Loucy (cell line): ENCODE results near the gene WDFY1.

Experiments
- H2AFZ ChIP-seq: fragments of 200-600 bp; sonication (generic); 2 replicates; pipeline ENCODE4 v1.6.0; 2016; ENCODE audit warnings: antibody characterized with exemption, mild to moderate bottlenecking, low read length, moderate library complexity
- H3F3A ChIP-seq: fragments of 200-600 bp; 2 replicates; pipeline ENCODE4 v1.6.0; 2016; ENCODE audit warnings: antibody characterized with exemption, low read depth, mild to moderate bottlenecking
- H3K27me3 ChIP-seq: fragments of 200-600 bp; sonication (generic); 2 replicates; pipeline ENCODE4 v1.6.1; 2014; ENCODE audit warnings: low read length, mild to moderate bottlenecking; ENCODE audit not compliant: insufficient read depth, poor library complexity, severe bottlenecking
- H3K36me3 ChIP-seq: fragments of 200-600 bp; sonication (generic); 2 replicates; pipeline ENCODE4 v1.6.1; 2016; ENCODE audit warnings: low read length; ENCODE audit not compliant: insufficient read depth
- H3K4me1 ChIP-seq: fragments of 200-600 bp; sonication (generic); 2 replicates; pipeline ENCODE4 v1.5.1; 2014; ENCODE audit warnings: low read length, mild to moderate bottlenecking; ENCODE audit not compliant: insufficient read depth, poor library complexity, severe bottlenecking
- H3K4me2 ChIP-seq: fragments of 200-600 bp; sonication (generic); 2 replicates; pipeline ENCODE4 v1.6.0; 2014; ENCODE audit warnings: antibody characterized with exemption, low read length, low read depth, mild to moderate bottlenecking; ENCODE audit not compliant: poor library complexity, severe bottlenecking
- H3K4me3 ChIP-seq: fragments of 200-600 bp; sonication (generic); 2 replicates; pipeline ENCODE4 v1.5.1; 2014; ENCODE audit warnings: low read length, mild to moderate bottlenecking, mixed read lengths; ENCODE audit not compliant: poor library complexity, severe bottlenecking
- H3K79me2 ChIP-seq: fragments of 200-600 bp; sonication (generic); 2 replicates; pipeline ENCODE4 v1.6.1; 2014; ENCODE audit warnings: low read length; ENCODE audit not compliant: insufficient read depth
- H3K9ac ChIP-seq: fragments of 200-600 bp; sonication (generic); 2 replicates; pipeline ENCODE4 v1.6.0; 2014; ENCODE audit warnings: mild to moderate bottlenecking, low read depth, low read length, moderate library complexity; ENCODE audit not compliant: poor library complexity, severe bottlenecking
- H3K9me2 ChIP-seq: fragments of 200-600 bp; sonication (generic); replicated peaks from 2 replicates; pipeline ENCODE4 v1.6.1; 2016; ENCODE audit warnings: low read depth, low read length, mixed read lengths
- H3K9me3 ChIP-seq: fragments of 200-600 bp; sonication (generic); 2 replicates; pipeline ENCODE4 v1.6.1; 2014; ENCODE audit warnings: mild to moderate bottlenecking, antibody characterized with exemption, low read length, low read depth; ENCODE audit not compliant: insufficient read depth
- H4K20me1 ChIP-seq: fragments of 200-600 bp; sonication (generic); 2 replicates; pipeline ENCODE4 v1.6.0; 2014; ENCODE audit warnings: antibody characterized with exemption, low read length, mild to moderate bottlenecking; ENCODE audit not compliant: insufficient read depth, poor library complexity, severe bottlenecking
- EZH2phosphoT487 ChIP-seq: fragments of 200-600 bp; IDR thresholded peaks from 2 replicates; pipeline ENCODE4 v1.6.1; 2018; ENCODE audit warnings: antibody characterized with exemption, mild to moderate bottlenecking, moderate library complexity, borderline replicate concordance
- TF ChIP-seq, protein P1 (sequence below): fragments of 200-600 bp; sonication (generic); conservative IDR thresholded peaks from 2 replicates; pipeline ENCODE4 v1.5.1; 2014; ENCODE audit warnings: mild to moderate bottlenecking, antibody characterized with exemption, low read length

The WDFY1 gene

DNA sequence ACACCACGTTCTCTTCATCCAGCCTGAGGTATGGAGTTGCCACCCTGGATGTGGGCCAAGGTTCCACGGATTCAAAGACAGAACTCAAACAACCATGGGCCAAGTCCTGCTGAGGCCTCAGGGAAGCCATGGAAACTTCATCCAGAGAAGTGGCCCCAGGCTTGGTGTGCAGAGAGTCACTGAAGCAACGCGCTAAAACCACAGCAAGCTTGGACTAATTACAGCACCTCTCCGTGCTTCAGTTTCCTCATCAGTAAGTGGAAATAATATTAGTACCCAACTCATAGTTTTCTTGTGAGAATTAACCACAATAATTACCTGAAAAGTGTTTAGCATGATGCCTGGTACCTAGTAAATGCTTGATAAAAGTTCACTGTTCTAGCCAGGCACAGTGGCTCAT, 88.6 kb downstream of the WDFY1 start:
- Histone ChIP-seq H3K79me2 (no peaks in the 10 kb centered on the region), H3K27me3 (no peaks in the 10 kb centered on the region), H3K4me1 (peaks cover 8% of the 10 kb centered on the region), H2AFZ (no peak overlapping the region), H3K9me3 (no peaks in the 10 kb centered on the region), H4K20me1 (no peaks in the 10 kb centered on the region), H3K9me2 (no peaks in the 10 kb centered on the region), H3K4me2 (no peak overlapping the region), H3K4me3 (no peak overlapping the region), H3K9ac (no peak overlapping the region), H3F3A (no peaks in the 10 kb centered on the region), H3K36me3 (no peaks in the 10 kb centered on the region)
- TF ChIP-seq EZH2phosphoT487, result no peak
- TF ChIP-seq, protein P1, sequence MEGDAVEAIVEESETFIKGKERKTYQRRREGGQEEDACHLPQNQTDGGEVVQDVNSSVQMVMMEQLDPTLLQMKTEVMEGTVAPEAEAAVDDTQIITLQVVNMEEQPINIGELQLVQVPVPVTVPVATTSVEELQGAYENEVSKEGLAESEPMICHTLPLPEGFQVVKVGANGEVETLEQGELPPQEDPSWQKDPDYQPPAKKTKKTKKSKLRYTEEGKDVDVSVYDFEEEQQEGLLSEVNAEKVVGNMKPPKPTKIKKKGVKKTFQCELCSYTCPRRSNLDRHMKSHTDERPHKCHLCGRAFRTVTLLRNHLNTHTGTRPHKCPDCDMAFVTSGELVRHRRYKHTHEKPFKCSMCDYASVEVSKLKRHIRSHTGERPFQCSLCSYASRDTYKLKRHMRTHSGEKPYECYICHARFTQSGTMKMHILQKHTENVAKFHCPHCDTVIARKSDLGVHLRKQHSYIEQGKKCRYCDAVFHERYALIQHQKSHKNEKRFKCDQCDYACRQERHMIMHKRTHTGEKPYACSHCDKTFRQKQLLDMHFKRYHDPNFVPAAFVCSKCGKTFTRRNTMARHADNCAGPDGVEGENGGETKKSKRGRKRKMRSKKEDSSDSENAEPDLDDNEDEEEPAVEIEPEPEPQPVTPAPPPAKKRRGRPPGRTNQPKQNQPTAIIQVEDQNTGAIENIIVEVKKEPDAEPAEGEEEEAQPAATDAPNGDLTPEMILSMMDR, result no peak

DNA sequence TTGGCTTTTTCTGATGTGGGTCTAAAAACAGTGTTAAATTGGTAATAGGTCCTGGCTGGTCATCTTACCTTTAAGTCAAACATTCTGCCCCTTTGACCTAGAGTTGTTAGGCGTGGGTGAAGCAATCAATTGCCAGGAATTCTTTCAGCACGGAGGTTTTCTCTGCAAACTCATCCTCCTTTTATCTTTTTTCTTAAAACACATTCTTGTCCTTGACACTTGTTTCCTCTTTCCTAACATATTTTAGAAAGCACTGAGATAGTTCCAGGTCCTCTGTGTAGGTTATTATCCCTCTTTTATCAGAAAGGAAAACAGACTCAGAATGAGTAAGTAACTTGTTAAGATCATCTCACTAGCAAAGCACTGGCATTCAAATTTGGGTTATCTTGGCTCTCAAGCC, 89.1 kb downstream of the WDFY1 start:
- no peaks in the 10 kb centered on the region for H3K36me3 ChIP-seq
- H3F3A ChIP-seq, result no peaks in the 10 kb centered on the region
- H3K4me3 ChIP-seq, result no peak overlapping the region
- peaks cover 8% of the 10 kb centered on the region for H3K4me1 ChIP-seq
- H3K4me2 ChIP-seq, result no peak overlapping the region
- no peaks in the 10 kb centered on the region for H4K20me1 ChIP-seq
- no peaks in the 10 kb centered on the region for H3K9me3 ChIP-seq
- no peaks in the 10 kb centered on the region for H3K27me3 ChIP-seq
- H3K9me2 ChIP-seq, result no peaks in the 10 kb centered on the region
- no peak overlapping the region for H3K9ac ChIP-seq
- H3K79me2 ChIP-seq, result no peaks in the 10 kb centered on the region
- no peak overlapping the region for H2AFZ ChIP-seq
- no peak for TF ChIP-seq EZH2phosphoT487
- TF ChIP-seq, protein P1, result no peak

DNA sequence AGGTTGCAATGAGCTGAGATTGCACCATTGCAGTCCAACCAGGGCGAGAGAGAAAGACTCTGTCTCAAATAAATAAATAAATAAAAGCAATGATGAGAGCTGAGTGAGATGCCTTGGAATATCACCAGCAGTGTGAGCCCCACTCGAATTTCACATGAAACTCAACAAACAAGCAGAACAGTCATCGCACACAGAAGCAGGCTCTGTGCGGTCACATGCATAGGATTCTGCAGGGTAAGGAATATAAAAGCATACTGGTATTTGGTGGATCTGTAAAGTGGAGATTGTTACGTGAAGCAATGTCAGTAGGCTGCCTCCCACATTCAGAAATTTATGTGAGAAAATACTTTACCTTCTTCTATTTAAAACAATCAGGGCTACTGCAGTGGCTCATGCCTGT, 89.7 kb downstream of the WDFY1 start:
- H3K36me3 ChIP-seq, result no peaks in the 10 kb centered on the region
- H3K4me3 ChIP-seq, result no peak overlapping the region
- no peaks in the 10 kb centered on the region for H4K20me1 ChIP-seq
- H2AFZ ChIP-seq, result no peak overlapping the region
- no peak overlapping the region for H3K4me2 ChIP-seq
- no peaks in the 10 kb centered on the region for H3K27me3 ChIP-seq
- H3F3A ChIP-seq, result no peaks in the 10 kb centered on the region
- H3K79me2 ChIP-seq, result no peaks in the 10 kb centered on the region
- TF ChIP-seq, protein P1, result no peak
- TF ChIP-seq EZH2phosphoT487, result no peak
- no peak overlapping the region for H3K9ac ChIP-seq
- peaks cover 8% of the 10 kb centered on the region for H3K4me1 ChIP-seq
- H3K9me2 ChIP-seq, result no peaks in the 10 kb centered on the region
- no peaks in the 10 kb centered on the region for H3K9me3 ChIP-seq
